ENCODE data around the gene PSPH.

Gene PSPH

DNA sequence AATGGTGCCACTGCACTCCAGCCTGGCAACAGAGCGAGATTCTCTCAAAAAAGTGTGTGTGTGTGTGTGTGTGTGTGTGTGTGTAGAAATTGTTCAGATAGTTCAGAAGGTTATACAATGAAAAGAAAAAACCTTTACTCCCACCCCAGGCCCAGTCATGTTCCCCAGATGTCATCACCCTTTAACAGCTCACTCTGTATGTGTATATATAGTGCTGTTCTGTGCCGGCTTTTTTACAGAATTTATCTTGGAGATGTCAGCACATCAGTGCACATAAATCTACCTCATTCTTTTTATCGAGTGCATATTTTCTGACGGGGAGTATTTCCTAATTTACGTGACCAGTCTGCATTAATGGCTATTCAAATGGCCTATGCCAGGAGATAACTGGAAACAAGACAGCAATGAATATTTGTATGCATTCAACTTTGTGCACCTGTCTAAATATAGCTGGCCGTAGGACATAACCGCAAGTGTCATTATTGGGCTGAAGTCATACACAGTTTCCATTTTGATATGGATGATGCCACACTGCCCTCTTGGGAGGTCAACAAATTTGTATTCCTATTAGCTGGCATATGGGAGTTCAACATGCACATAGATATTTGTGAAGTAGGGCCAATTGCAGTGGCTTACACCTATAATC is 75.1 kb downstream of the PSPH start:
- TF ChIP-seq, protein P1, sequence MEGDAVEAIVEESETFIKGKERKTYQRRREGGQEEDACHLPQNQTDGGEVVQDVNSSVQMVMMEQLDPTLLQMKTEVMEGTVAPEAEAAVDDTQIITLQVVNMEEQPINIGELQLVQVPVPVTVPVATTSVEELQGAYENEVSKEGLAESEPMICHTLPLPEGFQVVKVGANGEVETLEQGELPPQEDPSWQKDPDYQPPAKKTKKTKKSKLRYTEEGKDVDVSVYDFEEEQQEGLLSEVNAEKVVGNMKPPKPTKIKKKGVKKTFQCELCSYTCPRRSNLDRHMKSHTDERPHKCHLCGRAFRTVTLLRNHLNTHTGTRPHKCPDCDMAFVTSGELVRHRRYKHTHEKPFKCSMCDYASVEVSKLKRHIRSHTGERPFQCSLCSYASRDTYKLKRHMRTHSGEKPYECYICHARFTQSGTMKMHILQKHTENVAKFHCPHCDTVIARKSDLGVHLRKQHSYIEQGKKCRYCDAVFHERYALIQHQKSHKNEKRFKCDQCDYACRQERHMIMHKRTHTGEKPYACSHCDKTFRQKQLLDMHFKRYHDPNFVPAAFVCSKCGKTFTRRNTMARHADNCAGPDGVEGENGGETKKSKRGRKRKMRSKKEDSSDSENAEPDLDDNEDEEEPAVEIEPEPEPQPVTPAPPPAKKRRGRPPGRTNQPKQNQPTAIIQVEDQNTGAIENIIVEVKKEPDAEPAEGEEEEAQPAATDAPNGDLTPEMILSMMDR (IDR thresholded peaks at IDR 0.05; ENCODE audit: poor library complexity, severe bottlenecking): no peak
- DNase-seq (ENCODE audit: low spot score): no peak
- peaks cover 62% of the 10 kb centered on the region for H3K36me3 ChIP-seq (ENCODE audit: low read depth)
- peaks cover 14% of the 10 kb centered on the region for H3K4me1 ChIP-seq (ENCODE audit: insufficient read depth, poor library complexity, severe bottlenecking)
- H3K27me3 ChIP-seq (ENCODE audit: insufficient read depth, poor library complexity, severe bottlenecking): no peaks in the 10 kb centered on the region
- peak overlapping the region; percentile 43 for H3K27ac ChIP-seq (ENCODE audit: poor library complexity, severe bottlenecking)
- H3K9me3 ChIP-seq (ENCODE audit: severe bottlenecking): no peaks in the 10 kb centered on the region
- no peak overlapping the region for H3K4me3 ChIP-seq (ENCODE audit: severe bottlenecking)
- no peak for ATAC-seq (ENCODE audit: low read depth)

DNA sequence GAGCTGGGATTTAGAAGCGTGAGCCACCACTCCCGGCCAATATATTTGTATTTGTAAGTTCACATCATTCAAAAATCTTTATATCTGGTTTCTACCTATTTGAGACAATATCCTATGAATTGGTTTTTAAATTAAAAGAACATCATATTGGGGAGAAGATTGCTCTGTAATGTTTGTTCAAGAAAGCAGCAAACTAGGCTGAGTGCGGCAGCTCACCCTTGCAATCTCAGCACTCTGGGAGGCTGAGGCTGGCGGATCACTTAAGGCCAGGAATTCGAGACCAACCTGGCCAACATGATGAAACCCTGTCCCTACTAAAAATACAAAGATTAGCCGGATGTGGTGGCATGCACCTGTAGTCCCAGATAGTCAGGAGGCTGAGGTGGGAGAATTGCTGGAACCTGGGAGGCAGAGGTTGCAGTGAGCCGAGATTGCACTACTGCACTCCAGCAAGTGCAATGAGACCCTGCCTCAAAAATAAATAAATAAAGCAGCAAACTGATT is 77.4 kb downstream of the PSPH start:
- no peak for ATAC-seq (ENCODE audit: low read depth)
- TF ChIP-seq, protein P1 (IDR thresholded peaks at IDR 0.05; ENCODE audit: poor library complexity, severe bottlenecking): no peak
- Histone ChIP-seq H3K27me3 (ENCODE audit: insufficient read depth, poor library complexity, severe bottlenecking) (no peaks in the 10 kb centered on the region), H3K4me3 (ENCODE audit: severe bottlenecking) (no peak overlapping the region), H3K36me3 (ENCODE audit: low read depth) (peaks cover 39% of the 10 kb centered on the region), H3K27ac (ENCODE audit: poor library complexity, severe bottlenecking) (no peak overlapping the region), H3K9me3 (ENCODE audit: severe bottlenecking) (no peaks in the 10 kb centered on the region), H3K4me1 (ENCODE audit: insufficient read depth, poor library complexity, severe bottlenecking) (peaks cover 14% of the 10 kb centered on the region)
- no peak for DNase-seq (ENCODE audit: low spot score)

DNA sequence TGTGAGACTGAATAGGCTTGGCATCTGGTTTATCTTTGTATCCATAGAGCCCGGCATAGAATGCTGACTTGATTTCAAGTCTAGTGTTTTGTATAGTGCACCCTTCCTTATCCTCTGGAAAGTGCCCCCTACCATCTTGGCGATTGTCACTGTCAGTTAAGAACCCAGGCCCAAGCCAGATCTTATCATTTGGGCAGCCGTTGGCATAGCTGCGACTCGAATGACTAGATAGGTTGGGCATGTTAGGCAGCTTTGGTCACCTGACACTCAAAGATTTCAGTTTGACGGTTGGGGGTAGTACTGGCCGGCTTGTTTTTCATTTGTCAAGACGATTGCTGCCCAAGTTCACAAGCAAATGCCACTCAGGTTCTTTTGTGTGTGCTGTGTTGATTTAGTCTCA is 80.3 kb downstream of the PSPH start:
- no peak overlapping the region for H3K27ac ChIP-seq (ENCODE audit: poor library complexity, severe bottlenecking)
- DNase-seq (ENCODE audit: low spot score) (no peak), ATAC-seq (ENCODE audit: low read depth) (no peak)
- no peaks in the 10 kb centered on the region for H3K27me3 ChIP-seq (ENCODE audit: insufficient read depth, poor library complexity, severe bottlenecking)
- TF ChIP-seq, protein P1 (IDR thresholded peaks at IDR 0.05; ENCODE audit: poor library complexity, severe bottlenecking): no peak
- peaks cover 3% of the 10 kb centered on the region for H3K4me1 ChIP-seq (ENCODE audit: insufficient read depth, poor library complexity, severe bottlenecking)
- H3K36me3 ChIP-seq (ENCODE audit: low read depth): peaks cover 31% of the 10 kb centered on the region
- no peaks in the 10 kb centered on the region for H3K9me3 ChIP-seq (ENCODE audit: severe bottlenecking)
- H3K4me3 ChIP-seq (ENCODE audit: severe bottlenecking): no peak overlapping the region

DNA sequence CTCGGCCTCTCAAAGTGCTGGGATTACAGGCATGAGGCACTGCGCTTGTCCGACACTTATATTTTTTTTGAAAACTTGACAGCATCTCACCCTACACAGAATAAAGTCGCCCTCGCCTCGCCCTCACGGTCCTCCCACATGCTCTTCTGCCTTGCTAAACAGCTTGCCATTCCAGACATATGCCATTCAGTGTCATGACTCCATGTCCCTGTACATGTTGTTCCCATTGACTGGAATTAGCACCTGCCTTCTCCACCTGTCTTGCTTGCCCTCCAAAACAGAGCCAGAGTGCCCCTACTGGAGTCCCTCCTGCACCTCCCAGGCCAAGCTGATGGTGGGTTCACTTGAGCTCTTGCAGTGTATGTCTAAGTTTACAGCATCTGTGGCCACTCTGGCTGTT is 80.7 kb downstream of the PSPH start:
- TF ChIP-seq, protein P1 (IDR thresholded peaks at IDR 0.05; ENCODE audit: poor library complexity, severe bottlenecking): no peak
- Histone ChIP-seq H3K27me3 (ENCODE audit: insufficient read depth, poor library complexity, severe bottlenecking) (no peaks in the 10 kb centered on the region), H3K9me3 (ENCODE audit: severe bottlenecking) (no peaks in the 10 kb centered on the region), H3K36me3 (ENCODE audit: low read depth) (peaks cover 31% of the 10 kb centered on the region), H3K4me3 (ENCODE audit: severe bottlenecking) (no peak overlapping the region), H3K4me1 (ENCODE audit: insufficient read depth, poor library complexity, severe bottlenecking) (peaks cover 6% of the 10 kb centered on the region), H3K27ac (ENCODE audit: poor library complexity, severe bottlenecking) (no peak overlapping the region)
- DNase-seq (ENCODE audit: low spot score): no peak
- no peak for ATAC-seq (ENCODE audit: low read depth)

DNA sequence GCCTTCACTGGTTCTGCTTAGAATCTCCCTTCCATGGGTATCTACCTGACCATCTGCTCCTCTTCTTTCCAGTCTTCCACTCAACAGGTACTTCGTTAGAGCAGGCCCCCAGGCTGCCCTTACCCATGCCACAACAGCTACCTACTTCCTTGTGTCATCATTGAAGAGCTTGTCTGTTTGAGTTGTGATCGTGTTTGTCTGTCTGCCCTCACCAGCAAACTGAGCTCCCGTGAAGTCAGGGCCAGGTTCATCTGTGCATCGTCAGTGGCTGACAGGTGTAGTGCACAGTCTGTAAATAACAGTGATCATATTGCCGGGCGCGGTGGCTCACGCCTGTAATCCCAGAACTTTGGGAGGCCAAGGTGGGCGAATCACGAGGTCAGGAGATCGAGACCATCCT is 81.9 kb downstream of the PSPH start:
- TF ChIP-seq, protein P1 (IDR thresholded peaks at IDR 0.05; ENCODE audit: poor library complexity, severe bottlenecking): no peak
- peaks cover 31% of the 10 kb centered on the region for H3K36me3 ChIP-seq (ENCODE audit: low read depth)
- H3K4me1 ChIP-seq (ENCODE audit: insufficient read depth, poor library complexity, severe bottlenecking): peaks cover 9% of the 10 kb centered on the region
- no peak overlapping the region for H3K27ac ChIP-seq (ENCODE audit: poor library complexity, severe bottlenecking)
- DNase-seq (ENCODE audit: low spot score) (no peak), ATAC-seq (ENCODE audit: low read depth) (no peak)
- H3K9me3 ChIP-seq (ENCODE audit: severe bottlenecking): no peaks in the 10 kb centered on the region
- no peak overlapping the region for H3K4me3 ChIP-seq (ENCODE audit: severe bottlenecking)
- no peaks in the 10 kb centered on the region for H3K27me3 ChIP-seq (ENCODE audit: insufficient read depth, poor library complexity, severe bottlenecking)

Data from RWPE2 (cell line).